PC-3 (cell line): Measurements from ENCODE around the gene DOCK4. TPM values are rescaled to one million over a fixed set of nuclear protein-coding genes. Genes with fewer than 3 reads are reported as not detected.

Experiments used
- ATAC-seq: fragments of 200-7000 bp; cut with Tn5 transposase; 2 replicates; pipeline ENCODE4 v1.9.1; 2020; ENCODE audit warnings: mild to moderate bottlenecking, moderate library complexity
- BruUV-seq: library from RNA; stranded (reverse); fragments of 400-500 nt; replicated peaks from 2 replicates; lab custom pipeline; 2021; lab: Mats Ljungman, UMichigan
- CTCF ChIA-PET: fragments of 300-600 bp; sonication (Branson Sonifier 250); formaldehyde crosslinking; loops from one replicate; lab custom pipeline; 2022; ENCODE audit warnings: antibody characterized with exemption; lab: Charles Lee
- POLR2A ChIA-PET: fragments of 300-600 bp; sonication (Branson Sonifier 250); formaldehyde crosslinking; loops from one replicate; lab custom pipeline; 2022; ENCODE audit warnings: antibody characterized with exemption; ENCODE audit not compliant: unreplicated experiment; lab: Charles Lee
- DNase-seq: peaks from one replicate; pipeline ENCODE4 v3.0.0-alpha.2; 2015
- H2AFZ ChIP-seq: fragments of 300-600 bp; sonication (generic); 2 replicates; pipeline ENCODE4 v1.6.0; 2016; ENCODE audit warnings: antibody characterized with exemption, low read length
- H3F3A ChIP-seq: fragments of 300-600 bp; sonication (generic); one replicate; pipeline ENCODE4 v1.6.0; 2017; ENCODE audit warnings: antibody characterized with exemption, low read length, control low read depth, mild to moderate bottlenecking; ENCODE audit not compliant: unreplicated experiment
- H3K27ac ChIP-seq: fragments of 300-600 bp; sonication (generic); 2 replicates; pipeline ENCODE4 v1.5.1; 2016; ENCODE audit warnings: mild to moderate bottlenecking, low read length
- H3K27me3 ChIP-seq: fragments of 300-600 bp; sonication (generic); 2 replicates; pipeline ENCODE4 v1.6.1; 2016; ENCODE audit warnings: low read length, mixed read lengths
- H3K36me3 ChIP-seq: fragments of 300-600 bp; sonication (generic); 2 replicates; pipeline ENCODE4 v1.6.1; 2016; ENCODE audit warnings: low read depth, mixed run types, low read length, mixed read lengths
- H3K4me1 ChIP-seq: fragments of 300-600 bp; sonication (generic); 2 replicates; pipeline ENCODE4 v1.5.1; 2016; ENCODE audit warnings: low read length; ENCODE audit not compliant: insufficient read depth
- H3K4me2 ChIP-seq: fragments of 300-600 bp; sonication (generic); 2 replicates; pipeline ENCODE4 v1.6.0; 2016; ENCODE audit warnings: low read length
- H3K4me3 ChIP-seq: fragments of 300-600 bp; sonication (generic); 2 replicates; pipeline ENCODE4 v1.5.1; 2016; ENCODE audit warnings: mild to moderate bottlenecking, low read length, mixed read lengths
- H3K79me2 ChIP-seq: fragments of 300-600 bp; sonication (generic); 2 replicates; pipeline ENCODE4 v1.6.1; 2017; ENCODE audit warnings: low read length, mixed read lengths
- H3K9ac ChIP-seq: fragments of 300-600 bp; sonication (generic); 2 replicates; pipeline ENCODE4 v1.6.0; 2016; ENCODE audit warnings: mild to moderate bottlenecking, low read length
- H3K9me2 ChIP-seq: fragments of 300-600 bp; sonication (generic); replicated peaks from 2 replicates; pipeline ENCODE4 v1.6.1; 2016; ENCODE audit warnings: mixed run types, low read length, mixed read lengths
- H3K9me3 ChIP-seq: fragments of 300-600 bp; sonication (generic); 2 replicates; pipeline ENCODE4 v1.6.1; 2016; ENCODE audit warnings: low read length, mixed read lengths
- H4K20me1 ChIP-seq: fragments of 300-600 bp; sonication (generic); 2 replicates; pipeline ENCODE4 v1.6.1; 2016; ENCODE audit warnings: low read length, mixed read lengths
- CTCF ChIP-seq: fragments of 300-600 bp; sonication (generic); conservative IDR thresholded peaks from 2 replicates; pipeline ENCODE4 v1.5.1; 2017; ENCODE audit warnings: antibody characterized with exemption, low read depth, mild to moderate bottlenecking, low read length
- EZH2 ChIP-seq: fragments of 300-600 bp; sonication (generic); IDR thresholded peaks from one replicate; pipeline ENCODE4 v1.6.1; 2017; ENCODE audit warnings: antibody characterized with exemption, mild to moderate bottlenecking, low read length; ENCODE audit not compliant: unreplicated experiment
- EZH2phosphoT487 ChIP-seq: fragments of 300-600 bp; sonication (generic); IDR thresholded peaks from 2 replicates; pipeline ENCODE4 v1.6.1; 2018; ENCODE audit warnings: mild to moderate bottlenecking, antibody characterized with exemption, low read length, borderline replicate concordance
- intact Hi-C: fragments of 100-400 bp; cut with micrococcal nuclease; formaldehyde crosslinking; loops from 2 replicates; pipeline ENCODE4 v1.9.0; 2023
- total RNA-seq: library from RNA; depleted of rRNA; stranded (reverse); fragments of >200 nt; gene quantifications from 2 replicates; pipeline ENCODE4 v1.2.3, GENCODE V29; 2014

The DOCK4 gene
- total RNA-seq, 1 experiment from 2014 or later, result 25.4 TPM

- H3K4me3 ChIP-seq, result no peak overlapping the region
- no peaks in the 10 kb centered on the region for H4K20me1 ChIP-seq
- no peaks in the 10 kb centered on the region for H3K36me3 ChIP-seq
- H3K4me2 ChIP-seq, result peak overlapping the region; percentile 21; the same call in 1 of the 2 replicates
- POLR2A ChIA-PET, result no interaction called here
- peaks cover 13% of the 10 kb centered on the region for H3K4me1 ChIP-seq
- CTCF ChIA-PET, result no interaction called here
- intact Hi-C loops, result no loop called here
- H3F3A ChIP-seq, result no peaks in the 10 kb centered on the region
- H3K9me3 ChIP-seq, result no peaks in the 10 kb centered on the region
- ATAC-seq, result peak; percentile 78
- peak; percentile 37 for DNase-seq
- BruUV-seq, result no TSS peak
- peaks cover 35% of the 10 kb centered on the region for H3K79me2 ChIP-seq
- no peak overlapping the region for H2AFZ ChIP-seq
- no peak overlapping the region for H3K9ac ChIP-seq
- TF ChIP-seq EZH2phosphoT487 (no peak), EZH2 (no peak), CTCF (no peak)
- H3K27ac ChIP-seq, result 0 out of 2 replicates have a peak overlapping the region, but pooled peaks have one; percentile 7
- H3K9me2 ChIP-seq, result no peaks in the 10 kb centered on the region
- H3K27me3 ChIP-seq, result no peaks in the 10 kb centered on the region
Measured at GRCh38 chr7:112103246-112103645, 103.0 kb downstream of the DOCK4 start.

GRCh38 chr7:112101201-112101846 lies 104.9 kb downstream of the DOCK4 start:
- H3K9me2 ChIP-seq, result no peaks in the 10 kb centered on the region
- no peak overlapping the region for H2AFZ ChIP-seq
- no peak overlapping the region for H3K27ac ChIP-seq
- H3K27me3 ChIP-seq, result no peaks in the 10 kb centered on the region
- intact Hi-C loops, result no loop called here
- ChIA-PET POLR2A (interaction anchor here (0.6 kb wide), 1 partner anchor 101 kb away, joined by 4 read pairs; no protein-coding TSS in a partner anchor), CTCF (no interaction called here)
- H3K4me2 ChIP-seq, result no peak overlapping the region
- no TSS peak for BruUV-seq
- no peaks in the 10 kb centered on the region for H3K9me3 ChIP-seq
- H3K36me3 ChIP-seq, result no peaks in the 10 kb centered on the region
- H4K20me1 ChIP-seq, result no peaks in the 10 kb centered on the region
- no peaks in the 10 kb centered on the region for H3F3A ChIP-seq
- no peak for ATAC-seq
- H3K9ac ChIP-seq, result no peak overlapping the region
- peaks cover 25% of the 10 kb centered on the region for H3K4me1 ChIP-seq
- peaks cover 32% of the 10 kb centered on the region for H3K79me2 ChIP-seq
- DNase-seq, result no peak
- H3K4me3 ChIP-seq, result no peak overlapping the region
- TF ChIP-seq EZH2 (no peak), CTCF (no peak), EZH2phosphoT487 (no peak)

GRCh38 chr7:112097524-112097923 lies 108.7 kb downstream of the DOCK4 start:
- Histone ChIP-seq H3K9me3 (no peaks in the 10 kb centered on the region), H3F3A (no peaks in the 10 kb centered on the region), H3K27ac (peak overlapping the region; percentile 42), H3K4me2 (peak overlapping the region; percentile 15), H3K79me2 (peaks cover 27% of the 10 kb centered on the region), H4K20me1 (no peaks in the 10 kb centered on the region), H3K9me2 (no peaks in the 10 kb centered on the region), H3K36me3 (no peaks in the 10 kb centered on the region), H3K27me3 (no peaks in the 10 kb centered on the region), H2AFZ (no peak overlapping the region), H3K9ac (no peak overlapping the region), H3K4me1 (peaks cover 12% of the 10 kb centered on the region), H3K4me3 (no peak overlapping the region)
- DNase-seq, result peak; percentile 81
- intact Hi-C loops, result no loop called here
- POLR2A ChIA-PET, result interaction anchor here (0.5 to 0.7 kb wide), 3 partner anchors 32 to 88 kb away, joined by 3 to 4 read pairs (median 4); no protein-coding TSS in a partner anchor
- no peak for TF ChIP-seq EZH2
- no peak for TF ChIP-seq EZH2phosphoT487
- TF ChIP-seq CTCF, result no peak
- no TSS peak for BruUV-seq
- peak; percentile 98 for ATAC-seq
- CTCF ChIA-PET, result no interaction called here
